Neural progenitor cell (in vitro differentiated cells): ENCODE measurements around the gene ADTRP.

Experiments used
- EZH2 ChIP-seq: fragments of 200-600 bp; sonication (generic); IDR thresholded peaks from 2 replicates; pipeline ENCODE4 v1.6.1; 2017; ENCODE audit warnings: antibody characterized with exemption, mild to moderate bottlenecking, moderate library complexity
- EZH2phosphoT487 ChIP-seq: fragments of 200-600 bp; sonication (generic); IDR thresholded peaks from 2 replicates; pipeline ENCODE4 v1.6.1; 2017; ENCODE audit warnings: antibody characterized with exemption
- TF ChIP-seq, protein P1 (sequence below): fragments of 200-600 bp; sonication (generic); IDR thresholded peaks from 2 replicates; pipeline ENCODE4 v1.5.1; 2017; ENCODE audit warnings: antibody characterized with exemption, mild to moderate bottlenecking

DNA sequence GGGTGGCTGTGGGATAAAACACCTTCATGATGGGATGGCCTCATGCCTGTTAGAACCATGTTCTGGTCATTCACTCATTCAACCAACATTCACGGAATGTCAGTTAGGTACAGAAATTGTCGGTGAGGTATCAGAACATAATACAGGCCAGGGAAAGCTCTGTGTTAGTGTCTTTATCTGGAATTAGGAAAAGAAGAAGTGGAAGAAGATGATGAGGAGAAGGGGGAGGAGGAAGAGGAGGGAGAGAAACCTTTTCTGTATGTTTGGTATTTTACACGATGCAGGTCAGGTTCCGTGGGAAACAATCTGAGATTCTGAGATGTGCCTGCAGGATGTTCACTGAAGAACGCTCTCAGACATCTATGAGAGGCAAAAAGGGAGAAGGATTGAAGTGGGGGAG, 5.6 kb downstream of the ADTRP start:
- TF ChIP-seq EZH2phosphoT487, result no peak
- TF ChIP-seq, protein P1, sequence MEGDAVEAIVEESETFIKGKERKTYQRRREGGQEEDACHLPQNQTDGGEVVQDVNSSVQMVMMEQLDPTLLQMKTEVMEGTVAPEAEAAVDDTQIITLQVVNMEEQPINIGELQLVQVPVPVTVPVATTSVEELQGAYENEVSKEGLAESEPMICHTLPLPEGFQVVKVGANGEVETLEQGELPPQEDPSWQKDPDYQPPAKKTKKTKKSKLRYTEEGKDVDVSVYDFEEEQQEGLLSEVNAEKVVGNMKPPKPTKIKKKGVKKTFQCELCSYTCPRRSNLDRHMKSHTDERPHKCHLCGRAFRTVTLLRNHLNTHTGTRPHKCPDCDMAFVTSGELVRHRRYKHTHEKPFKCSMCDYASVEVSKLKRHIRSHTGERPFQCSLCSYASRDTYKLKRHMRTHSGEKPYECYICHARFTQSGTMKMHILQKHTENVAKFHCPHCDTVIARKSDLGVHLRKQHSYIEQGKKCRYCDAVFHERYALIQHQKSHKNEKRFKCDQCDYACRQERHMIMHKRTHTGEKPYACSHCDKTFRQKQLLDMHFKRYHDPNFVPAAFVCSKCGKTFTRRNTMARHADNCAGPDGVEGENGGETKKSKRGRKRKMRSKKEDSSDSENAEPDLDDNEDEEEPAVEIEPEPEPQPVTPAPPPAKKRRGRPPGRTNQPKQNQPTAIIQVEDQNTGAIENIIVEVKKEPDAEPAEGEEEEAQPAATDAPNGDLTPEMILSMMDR, result no peak
- no peak for TF ChIP-seq EZH2
